GM12878 (cell line): ENCODE measurements around the gene HPS3. TPM values are rescaled to one million over a fixed set of nuclear protein-coding genes. Genes with fewer than 3 reads are reported as not detected.

Experiments
- BCL11A ChIP-seq: IDR thresholded peaks from 2 replicates; pipeline ENCODE4 v1.6.1; 2011; ENCODE audit warnings: low read depth, low read length
- BRCA1 ChIP-seq: IDR thresholded peaks from 2 replicates; pipeline ENCODE4 v1.6.1; 2011; ENCODE audit warnings: low read depth, low read length, improper control_type of control experiment
- CHD1 ChIP-seq: IDR thresholded peaks from 2 replicates; pipeline ENCODE4 v1.6.1; 2012; ENCODE audit warnings: low read depth, low read length, improper control_type of control experiment
- CHD4 ChIP-seq: fragments of 200-600 bp; sonication (generic); IDR thresholded peaks from 2 replicates; pipeline ENCODE4 v1.6.1; 2016; ENCODE audit warnings: mild to moderate bottlenecking
- EP300 ChIP-seq, 2 experiments: fragments of 150-350 bp in 1 of 2; IDR thresholded peaks; 2 replicates each; pipeline ENCODE4 v1.6.1; 2011 to 2012; ENCODE audit warnings: low read depth in 2 of 2, low read length in 2 of 2, borderline replicate concordance in 1 of 2, improper control_type of control experiment in 1 of 2, inconsistent platforms in 1 of 2; ENCODE audit not compliant: control insufficient read depth in 1 of 2
- FOS ChIP-seq: IDR thresholded peaks from 3 replicates; pipeline ENCODE4 v1.6.1; 2011; ENCODE audit warnings: borderline replicate concordance; ENCODE audit not compliant: insufficient read length; ENCODE audit errors: extremely low read depth
- FOXK2 ChIP-seq: fragments of 450-650 bp; IDR thresholded peaks from 2 replicates; pipeline ENCODE4 v1.6.1; 2017; ENCODE audit warnings: mild to moderate bottlenecking, moderate library complexity
- JUND ChIP-seq: IDR thresholded peaks from 2 replicates; pipeline ENCODE4 v1.6.1; 2012; ENCODE audit warnings: low read depth, mild to moderate bottlenecking, low read length, improper control_type of control experiment, moderate library complexity
- MYB ChIP-seq: fragments of 150-350 bp; IDR thresholded peaks from 2 replicates; pipeline ENCODE4 v1.6.1; 2014; ENCODE audit warnings: mild to moderate bottlenecking, low read depth, low read length, borderline replicate concordance
- NBN ChIP-seq: fragments of 450-650 bp; IDR thresholded peaks from 2 replicates; pipeline ENCODE4 v1.6.1; 2016
- NRF1 ChIP-seq: conservative IDR thresholded peaks from 2 replicates; pipeline ENCODE4 v1.6.1; 2011; ENCODE audit warnings: mild to moderate bottlenecking, low read depth, low read length, improper control_type of control experiment
- PAX8 ChIP-seq: fragments of 450-650 bp; IDR thresholded peaks from 2 replicates; pipeline ENCODE4 v1.6.1; 2017; ENCODE audit warnings: mild to moderate bottlenecking, moderate library complexity
- POLR2AphosphoS2 ChIP-seq: IDR thresholded peaks from 2 replicates; pipeline ENCODE4 v1.6.1; 2011; ENCODE audit warnings: low read depth, mild to moderate bottlenecking, low read length, improper control_type of control experiment, moderate library complexity
- RB1 ChIP-seq: fragments of 450-650 bp; formaldehyde crosslinking; IDR thresholded peaks from 2 replicates; pipeline ENCODE4 v1.6.1; 2017; ENCODE audit warnings: mild to moderate bottlenecking, borderline replicate concordance
- RUNX3 ChIP-seq: IDR thresholded peaks from 2 replicates; pipeline ENCODE4 v1.6.1; 2012; ENCODE audit warnings: low read length, inconsistent platforms
- STAT1 ChIP-seq: fragments of 450-650 bp; conservative IDR thresholded peaks from 2 replicates; pipeline ENCODE4 v1.6.1; 2014; ENCODE audit warnings: antibody characterized with exemption, mild to moderate bottlenecking
- TBL1XR1 ChIP-seq: IDR thresholded peaks from 2 replicates; pipeline ENCODE4 v1.6.1; 2012; ENCODE audit warnings: low read depth, low read length, improper control_type of control experiment
- ZNF384 ChIP-seq: IDR thresholded peaks from 2 replicates; pipeline ENCODE4 v1.6.1; 2012; ENCODE audit warnings: low read depth, mild to moderate bottlenecking, low read length, improper control_type of control experiment, borderline replicate concordance
- polyA plus RNA-seq, 11 experiments: library from polyadenylated mRNA; depleted of rRNA in 4 of 11; unstranded in 6 of 11; stranded (reverse) in 5 of 11; fragments of >200 nt; fragmentation: Nextera tagmentation in 4 of 11; fragmentation: Illumina TruSeq in 1 of 11; extraction: Ambion mirVana in 4 of 11; extraction: Trizol in 1 of 11; gene quantifications; 1 replicate in 1 of 11; 2 replicates in 10 of 11; pipeline versions ENCODE4 v1.2.1 to v1.2.3, GENCODE V29; 2011 to 2016; ENCODE audit warnings: inconsistent platforms in 2 of 11, missing spikeins in 2 of 11, low read depth in 1 of 11
- total RNA-seq, 4 experiments: library from RNA; depleted of rRNA in 3 of 4; stranded (reverse); fragments of >200 nt in 3 of 4; fragmentation: Illumina TruSeq in 1 of 4; extraction: Trizol in 1 of 4; gene quantifications; 2 replicates each; pipeline versions ENCODE4 v1.2.1 to v1.2.3, GENCODE V29; 2013 to 2021
- TF ChIP-seq, protein P1 (sequence below): fragments of 450-650 bp; IDR thresholded peaks from 2 replicates; pipeline ENCODE4 v1.6.1; 2017; ENCODE audit warnings: mild to moderate bottlenecking, low read depth, inconsistent platforms; ENCODE audit not compliant: poor library complexity, severe bottlenecking
- TF ChIP-seq, protein P2 (sequence below): fragments of 450-650 bp; IDR thresholded peaks from 2 replicates; pipeline ENCODE4 v1.6.1; 2018; ENCODE audit warnings: mild to moderate bottlenecking, low read depth, moderate library complexity; ENCODE audit not compliant: partially characterized antibody
- TF ChIP-seq, protein P3 (sequence below): IDR thresholded peaks from 2 replicates; pipeline ENCODE4 v1.6.1; 2011; ENCODE audit warnings: borderline replicate concordance, low read depth, mild to moderate bottlenecking, moderate library complexity, mixed read lengths, low read length; ENCODE audit not compliant: insufficient read depth; ENCODE audit errors: extremely low read length
- TF ChIP-seq, protein P4 (sequence below): IDR thresholded peaks from 2 replicates; pipeline ENCODE4 v1.6.1; 2011; ENCODE audit warnings: low read depth, mild to moderate bottlenecking, low read length, moderate library complexity, borderline replicate concordance; ENCODE audit errors: extremely low read depth
- TF ChIP-seq, protein P5 (sequence below): fragments of 450-650 bp; IDR thresholded peaks from 2 replicates; pipeline ENCODE4 v1.6.1; 2017; ENCODE audit warnings: borderline replicate concordance

HPS3 gene
- total and polyA plus RNA-seq, 10 of the 15 experiments (the other 5 are each of a cell fraction or from before 2014, with no cell fraction given), result 2.7 to 26.5 (median 14.8) TPM

DNA sequence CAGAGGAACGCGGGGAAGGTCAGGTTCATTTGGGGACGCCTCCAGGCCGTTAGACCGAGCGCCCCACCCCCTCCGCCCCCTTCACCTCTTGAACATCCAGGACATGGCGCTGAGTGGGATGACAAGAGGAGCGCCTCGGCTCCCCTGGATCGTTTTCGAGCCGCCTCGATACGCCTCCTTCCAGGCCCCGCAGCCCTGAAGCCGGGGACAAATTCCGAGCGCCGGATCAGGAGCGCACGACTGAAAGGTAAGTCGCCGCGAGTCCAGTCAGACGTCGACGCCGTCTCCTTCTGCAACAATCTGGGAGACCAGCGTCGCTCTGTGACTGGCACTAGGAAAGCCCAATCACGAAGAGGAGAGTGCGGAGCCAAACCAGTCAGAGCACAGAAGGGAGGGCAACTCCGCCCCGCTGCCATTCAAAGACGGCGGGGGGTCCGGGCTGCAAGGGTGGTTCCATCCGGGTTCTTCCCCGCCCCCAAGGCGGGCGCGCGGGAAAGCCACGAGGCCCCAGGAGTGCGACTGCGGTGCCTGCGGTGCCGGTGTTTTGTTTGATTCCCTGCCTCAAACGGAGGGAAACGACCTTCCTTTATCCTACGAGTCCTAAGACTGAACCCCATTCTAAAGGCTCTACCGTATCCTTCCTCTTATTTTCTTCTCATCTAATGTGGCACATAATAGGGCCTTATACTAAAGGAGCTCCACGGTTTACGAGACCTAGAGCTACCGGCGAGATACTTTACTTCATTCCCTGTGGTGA is 43.0 kb upstream of the HPS3 start, which contains the start of gene HLTF (continued):
- TF ChIP-seq, protein P1, sequence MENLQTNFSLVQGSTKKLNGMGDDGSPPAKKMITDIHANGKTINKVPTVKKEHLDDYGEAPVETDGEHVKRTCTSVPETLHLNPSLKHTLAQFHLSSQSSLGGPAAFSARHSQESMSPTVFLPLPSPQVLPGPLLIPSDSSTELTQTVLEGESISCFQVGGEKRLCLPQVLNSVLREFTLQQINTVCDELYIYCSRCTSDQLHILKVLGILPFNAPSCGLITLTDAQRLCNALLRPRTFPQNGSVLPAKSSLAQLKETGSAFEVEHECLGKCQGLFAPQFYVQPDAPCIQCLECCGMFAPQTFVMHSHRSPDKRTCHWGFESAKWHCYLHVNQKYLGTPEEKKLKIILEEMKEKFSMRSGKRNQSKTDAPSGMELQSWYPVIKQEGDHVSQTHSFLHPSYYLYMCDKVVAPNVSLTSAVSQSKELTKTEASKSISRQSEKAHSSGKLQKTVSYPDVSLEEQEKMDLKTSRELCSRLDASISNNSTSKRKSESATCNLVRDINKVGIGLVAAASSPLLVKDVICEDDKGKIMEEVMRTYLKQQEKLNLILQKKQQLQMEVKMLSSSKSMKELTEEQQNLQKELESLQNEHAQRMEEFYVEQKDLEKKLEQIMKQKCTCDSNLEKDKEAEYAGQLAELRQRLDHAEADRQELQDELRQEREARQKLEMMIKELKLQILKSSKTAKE, result no peak
- no peak for TF ChIP-seq ZNF384
- TF ChIP-seq JUND, result no peak
- TF ChIP-seq TBL1XR1, result no peak
- TF ChIP-seq PAX8, result no peak
- TF ChIP-seq, protein P2, sequence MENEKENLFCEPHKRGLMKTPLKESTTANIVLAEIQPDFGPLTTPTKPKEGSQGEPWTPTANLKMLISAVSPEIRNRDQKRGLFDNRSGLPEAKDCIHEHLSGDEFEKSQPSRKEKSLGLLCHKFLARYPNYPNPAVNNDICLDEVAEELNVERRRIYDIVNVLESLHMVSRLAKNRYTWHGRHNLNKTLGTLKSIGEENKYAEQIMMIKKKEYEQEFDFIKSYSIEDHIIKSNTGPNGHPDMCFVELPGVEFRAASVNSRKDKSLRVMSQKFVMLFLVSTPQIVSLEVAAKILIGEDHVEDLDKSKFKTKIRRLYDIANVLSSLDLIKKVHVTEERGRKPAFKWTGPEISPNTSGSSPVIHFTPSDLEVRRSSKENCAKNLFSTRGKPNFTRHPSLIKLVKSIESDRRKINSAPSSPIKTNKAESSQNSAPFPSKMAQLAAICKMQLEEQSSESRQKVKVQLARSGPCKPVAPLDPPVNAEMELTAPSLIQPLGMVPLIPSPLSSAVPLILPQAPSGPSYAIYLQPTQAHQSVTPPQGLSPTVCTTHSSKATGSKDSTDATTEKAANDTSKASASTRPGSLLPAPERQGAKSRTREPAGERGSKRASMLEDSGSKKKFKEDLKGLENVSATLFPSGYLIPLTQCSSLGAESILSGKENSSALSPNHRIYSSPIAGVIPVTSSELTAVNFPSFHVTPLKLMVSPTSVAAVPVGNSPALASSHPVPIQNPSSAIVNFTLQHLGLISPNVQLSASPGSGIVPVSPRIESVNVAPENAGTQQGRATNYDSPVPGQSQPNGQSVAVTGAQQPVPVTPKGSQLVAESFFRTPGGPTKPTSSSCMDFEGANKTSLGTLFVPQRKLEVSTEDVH, result peak; percentile 82
- no peak for TF ChIP-seq BCL11A
- TF ChIP-seq CHD1, result no peak
- no peak for TF ChIP-seq STAT1
- no peak for TF ChIP-seq CHD4
- TF ChIP-seq FOXK2, result no peak
- TF ChIP-seq, protein P3, sequence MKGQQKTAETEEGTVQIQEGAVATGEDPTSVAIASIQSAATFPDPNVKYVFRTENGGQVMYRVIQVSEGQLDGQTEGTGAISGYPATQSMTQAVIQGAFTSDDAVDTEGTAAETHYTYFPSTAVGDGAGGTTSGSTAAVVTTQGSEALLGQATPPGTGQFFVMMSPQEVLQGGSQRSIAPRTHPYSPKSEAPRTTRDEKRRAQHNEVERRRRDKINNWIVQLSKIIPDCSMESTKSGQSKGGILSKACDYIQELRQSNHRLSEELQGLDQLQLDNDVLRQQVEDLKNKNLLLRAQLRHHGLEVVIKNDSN, result no peak
- no peak for TF ChIP-seq MYB
- 0 out of 2 replicates have a peak, but pooled peaks have one; percentile 51 for TF ChIP-seq NBN
- TF ChIP-seq, protein P4, sequence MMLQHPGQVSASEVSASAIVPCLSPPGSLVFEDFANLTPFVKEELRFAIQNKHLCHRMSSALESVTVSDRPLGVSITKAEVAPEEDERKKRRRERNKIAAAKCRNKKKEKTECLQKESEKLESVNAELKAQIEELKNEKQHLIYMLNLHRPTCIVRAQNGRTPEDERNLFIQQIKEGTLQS, result no peak
- no peak; the same call in 1 of the 2 replicates for TF ChIP-seq NRF1
- no peak for TF ChIP-seq POLR2AphosphoS2
- peak; percentile 69 for TF ChIP-seq RUNX3
- TF ChIP-seq BRCA1, result no peak
- TF ChIP-seq FOS, result peak; percentile 93
- TF ChIP-seq RB1, result peak; percentile 87; the same call in 1 of the 2 replicates
- no peak for TF ChIP-seq EP300 (IDR thresholded peaks at IDR 0.05; ENCODE audit: borderline replicate concordance in 1 of 2, control insufficient read depth in 1 of 2, low read depth in 2 of 2, low read length in 2 of 2)
- TF ChIP-seq, protein P5, sequence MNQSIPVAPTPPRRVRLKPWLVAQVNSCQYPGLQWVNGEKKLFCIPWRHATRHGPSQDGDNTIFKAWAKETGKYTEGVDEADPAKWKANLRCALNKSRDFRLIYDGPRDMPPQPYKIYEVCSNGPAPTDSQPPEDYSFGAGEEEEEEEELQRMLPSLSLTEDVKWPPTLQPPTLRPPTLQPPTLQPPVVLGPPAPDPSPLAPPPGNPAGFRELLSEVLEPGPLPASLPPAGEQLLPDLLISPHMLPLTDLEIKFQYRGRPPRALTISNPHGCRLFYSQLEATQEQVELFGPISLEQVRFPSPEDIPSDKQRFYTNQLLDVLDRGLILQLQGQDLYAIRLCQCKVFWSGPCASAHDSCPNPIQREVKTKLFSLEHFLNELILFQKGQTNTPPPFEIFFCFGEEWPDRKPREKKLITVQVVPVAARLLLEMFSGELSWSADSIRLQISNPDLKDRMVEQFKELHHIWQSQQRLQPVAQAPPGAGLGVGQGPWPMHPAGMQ, result no peak
